Nucleus accumbens (tissue), 56 donors: ENCODE results near the gene MCAT.

Source experiments
- DNase-seq, 56 donors: peaks; one replicate each; lab custom pipeline; 2025; lab: John Stamatoyannopoulos, UW

Gene MCAT

GRCh38 chr22:43101306-43101705, 41.9 kb downstream of the MCAT start:
- no peak for DNase-seq

- DNase-seq, result no peak
Observed at GRCh38 chr22:43100225-43100624, 43.0 kb downstream of the MCAT start.

GRCh38 chr22:43099095-43099494, 44.1 kb downstream of the MCAT start:
- DNase-seq, result no peak

- no peak for DNase-seq
Observed at GRCh38 chr22:43098356-43098755, 44.8 kb downstream of the MCAT start.

- DNase-seq, result no peak
Observed at GRCh38 chr22:43096420-43096819, 46.8 kb downstream of the MCAT start.

- DNase-seq, result no peak
Observed at GRCh38 chr22:43094551-43094950, 48.6 kb downstream of the MCAT start.

GRCh38 chr22:43094085-43094484, 49.1 kb downstream of the MCAT start:
- no peak for DNase-seq

- DNase-seq, result no peak
Observed at GRCh38 chr22:43092085-43092484, 51.1 kb downstream of the MCAT start.

GRCh38 chr22:43090130-43090789, 52.9 kb downstream of the MCAT start:
- peak in 36 of 56 donors; percentile 2 to 61 (median 18) for DNase-seq

- DNase-seq, result peak in 55 of 56 donors; percentile 10 to 91 (median 75)
Observed at GRCh38 chr22:43088984-43089717, 54.0 kb downstream of the MCAT start, which contains the start of gene TTLL1. TTLL1 (minus strand) TSS chr22:43089391; CDS start chr22:43075586, 13,805 bp downstream.

GRCh38 chr22:43088627-43088983, 54.6 kb downstream of the MCAT start:
- DNase-seq, result no peak

GRCh38 chr22:43085658-43086606, 57.3 kb downstream of the MCAT start:
- DNase-seq, result no peak
